NCI-H187 treated with DMSO at 0.1 percent for 48 hours (cell line): Measurements from ENCODE around the gene BCAR3.

Source experiments
- DNase-seq: peaks from one replicate; lab custom pipeline; 2025; lab: John Stamatoyannopoulos, UW

BCAR3 gene

DNA sequence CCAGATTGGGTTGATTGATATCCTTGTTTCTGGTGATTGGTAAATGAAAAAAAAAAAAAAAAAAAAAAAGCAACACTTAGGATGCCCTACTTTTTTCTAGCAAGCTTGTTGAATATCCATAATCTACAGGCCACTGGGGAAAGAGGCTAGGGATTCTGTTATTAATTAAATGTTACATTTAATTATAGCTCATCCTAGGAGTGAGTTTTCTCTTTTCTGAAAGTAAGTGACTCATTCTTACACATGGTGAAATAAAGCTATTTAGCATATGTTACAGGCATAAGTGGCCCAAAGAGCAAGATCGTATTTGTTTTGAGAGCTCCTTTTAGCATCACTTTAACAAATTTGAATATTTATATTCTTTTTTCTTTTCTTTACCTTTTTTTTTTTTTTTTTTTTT is 139.2 kb downstream of the BCAR3 start:
- DNase-seq, result no peak

GRCh38 chr1:93541045-93541444 is 140.6 kb downstream of the BCAR3 start:
- no peak for DNase-seq

DNA sequence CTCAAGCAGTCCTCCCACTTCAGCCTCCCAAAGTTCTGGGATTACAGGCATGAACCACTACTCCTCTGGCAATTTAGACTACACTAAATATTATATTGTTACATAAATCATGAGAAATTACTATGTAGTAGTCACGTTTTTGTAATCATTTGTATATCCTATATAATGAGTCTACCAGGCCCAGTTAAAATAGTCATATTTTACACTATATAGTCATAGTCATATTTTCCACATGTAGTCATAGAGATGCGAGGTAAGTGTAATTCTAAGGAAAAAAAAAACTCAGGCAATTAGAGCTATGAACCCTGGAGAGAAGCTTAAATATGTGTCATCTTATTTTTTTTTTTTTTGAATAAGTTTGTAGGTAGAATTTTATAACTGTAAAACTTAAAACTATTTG is 143.7 kb downstream of the BCAR3 start:
- DNase-seq, result no peak

- DNase-seq, result no peak
These were observed 144.2 kb downstream of the BCAR3 start for GRCh38 chr1:93537396-93537795.

DNA sequence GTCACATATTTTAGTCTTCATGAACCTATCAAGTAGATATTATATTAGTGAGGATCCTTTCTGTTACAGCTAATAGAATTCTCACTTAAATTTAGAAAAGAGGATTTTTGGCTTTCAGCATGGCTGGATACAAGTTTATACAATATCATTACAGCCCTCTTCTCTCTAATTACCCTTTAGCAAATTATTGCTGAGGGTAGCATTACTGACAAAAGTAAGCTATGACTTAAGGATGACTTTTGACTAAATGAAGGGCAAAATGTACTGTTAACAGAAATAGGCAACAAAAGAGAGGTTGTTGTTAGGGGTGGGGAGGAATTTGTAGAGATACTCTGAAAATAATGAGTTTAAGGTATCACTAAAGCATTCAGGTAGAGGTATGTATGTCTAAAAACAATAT is 148.0 kb downstream of the BCAR3 start:
- DNase-seq, result no peak

- DNase-seq, result no peak
These were observed 148.8 kb downstream of the BCAR3 start for GRCh38 chr1:93532780-93533378.

DNA sequence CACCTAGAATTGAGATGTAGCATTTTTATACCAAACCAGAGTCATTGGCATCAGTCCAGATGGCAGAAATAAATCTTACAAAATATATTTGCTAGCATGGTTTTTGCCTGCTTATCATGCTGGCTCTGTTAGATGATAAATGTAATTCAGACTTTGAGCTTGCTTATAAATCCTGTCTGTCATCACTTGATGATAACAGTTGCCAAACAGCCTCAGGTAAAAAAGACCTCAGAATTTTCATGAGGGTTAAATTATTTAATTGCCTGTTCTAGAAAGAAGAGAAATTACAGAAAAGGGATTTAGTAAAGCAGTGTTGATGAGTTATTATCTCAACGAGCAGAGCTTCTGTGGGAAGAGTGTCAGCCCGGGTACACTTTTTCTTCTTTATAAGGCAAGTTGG is 150.4 kb downstream of the BCAR3 start:
- no peak for DNase-seq

DNA sequence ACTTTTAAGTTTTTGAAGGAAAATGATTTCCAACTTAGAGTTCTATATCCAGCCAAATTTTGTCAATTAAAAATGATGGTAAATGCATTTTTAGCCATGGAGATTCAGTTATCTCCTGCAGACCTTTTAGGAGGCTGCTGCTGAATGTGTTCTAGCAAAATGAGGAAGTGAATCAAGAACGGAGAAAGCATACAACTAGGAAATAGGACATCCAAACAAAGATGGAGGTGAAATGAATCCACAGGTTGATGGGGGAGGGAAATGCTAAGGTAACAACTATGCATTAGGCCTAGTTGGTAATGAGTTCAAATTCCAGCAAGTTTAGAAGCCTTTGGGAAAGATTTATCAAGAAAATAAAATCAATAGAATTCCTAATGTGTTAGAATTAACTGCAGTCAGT is 153.2 kb downstream of the BCAR3 start:
- no peak for DNase-seq

DNA sequence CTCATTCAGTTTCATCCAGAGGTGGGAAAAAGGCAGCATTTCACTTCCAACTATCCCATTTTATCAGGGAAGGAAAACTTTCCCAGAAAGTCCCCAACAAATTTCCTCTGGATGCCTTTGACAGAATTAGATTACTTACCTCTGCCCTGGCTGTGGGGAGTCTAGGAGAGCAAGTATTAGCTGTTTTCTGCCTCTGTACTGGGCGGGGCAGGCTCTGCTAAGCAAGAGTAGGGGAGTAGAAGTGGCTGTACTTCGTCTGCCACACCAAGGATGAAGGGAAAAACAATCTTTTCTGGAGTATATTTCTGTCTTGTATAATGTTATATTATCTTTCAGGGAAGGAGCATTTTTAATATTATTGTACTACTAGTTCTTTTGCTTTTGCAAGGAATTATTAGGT is 155.2 kb downstream of the BCAR3 start:
- DNase-seq, result no peak

DNA sequence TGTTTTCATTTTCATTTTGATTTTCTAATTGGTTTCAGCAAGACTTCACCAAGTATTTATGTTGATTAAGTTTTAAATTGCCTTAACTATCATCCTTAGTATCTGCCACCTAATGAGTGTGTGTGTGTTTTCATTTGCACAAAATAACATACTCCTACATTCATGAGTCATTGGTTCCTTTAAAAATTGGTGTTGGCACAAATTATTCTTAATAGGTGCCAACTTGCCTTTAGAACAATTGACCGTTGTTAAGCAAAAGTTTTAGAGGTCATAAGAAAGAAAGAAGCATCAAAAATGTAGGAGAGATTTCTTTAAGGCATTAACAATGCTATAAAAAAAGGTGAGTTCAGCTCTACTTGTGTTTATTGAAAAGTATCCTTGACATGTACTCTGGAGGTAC is 156.2 kb downstream of the BCAR3 start:
- DNase-seq, result no peak

DNA sequence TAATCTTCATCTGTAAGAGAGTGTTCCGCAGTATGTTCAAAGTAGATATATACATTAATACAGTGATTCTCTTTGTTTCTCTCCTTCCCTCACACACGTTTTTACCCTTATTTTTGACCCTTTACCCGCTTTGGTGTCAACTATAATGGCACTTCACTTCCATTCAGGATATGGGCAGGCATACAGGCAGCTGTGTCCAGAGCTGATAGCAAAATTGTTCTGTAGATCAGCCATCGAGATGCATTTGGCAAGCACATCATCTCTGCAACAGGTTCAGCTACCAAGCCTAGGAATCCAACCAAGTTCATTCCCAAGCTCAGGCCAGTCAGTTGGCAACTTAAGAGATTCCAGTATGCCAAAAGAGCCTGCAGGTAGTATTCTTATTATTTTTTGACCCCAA is 158.9 kb downstream of the BCAR3 start:
- DNase-seq, result no peak

- DNase-seq, result no peak
These were observed 160.0 kb downstream of the BCAR3 start for GRCh38 chr1:93521618-93522017.

GRCh38 chr1:93519199-93519829 is 162.3 kb downstream of the BCAR3 start:
- no peak for DNase-seq

DNA sequence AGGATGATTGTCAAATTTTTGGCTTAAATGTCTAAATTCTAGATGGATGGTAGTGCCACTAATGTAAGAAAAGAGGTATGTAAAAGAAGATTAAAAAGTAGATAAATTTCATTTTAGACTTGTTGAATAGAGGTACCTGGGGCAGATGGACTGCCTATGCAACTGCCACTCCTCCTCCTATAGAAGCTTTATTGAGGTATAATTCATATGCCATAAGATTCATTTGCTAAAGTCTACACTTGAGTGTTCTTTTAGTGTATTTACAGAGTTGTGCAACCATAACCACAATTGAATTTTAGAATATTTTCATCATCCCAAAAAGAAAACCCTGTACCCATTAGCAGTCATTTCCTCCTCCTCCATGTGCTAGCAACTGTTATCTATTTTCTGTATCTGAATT is 163.1 kb downstream of the BCAR3 start:
- no peak for DNase-seq

- DNase-seq, result no peak
These were observed 165.5 kb downstream of the BCAR3 start for GRCh38 chr1:93516164-93516563.
